Right hindlimb (tissue), 1 donor: Measurements from ENCODE around the gene LRRC4B.

Source experiments
- DNase-seq: peaks from one replicate; pipeline ENCODE4 v3.0.0-alpha.2; 2018

The LRRC4B gene

DNA sequence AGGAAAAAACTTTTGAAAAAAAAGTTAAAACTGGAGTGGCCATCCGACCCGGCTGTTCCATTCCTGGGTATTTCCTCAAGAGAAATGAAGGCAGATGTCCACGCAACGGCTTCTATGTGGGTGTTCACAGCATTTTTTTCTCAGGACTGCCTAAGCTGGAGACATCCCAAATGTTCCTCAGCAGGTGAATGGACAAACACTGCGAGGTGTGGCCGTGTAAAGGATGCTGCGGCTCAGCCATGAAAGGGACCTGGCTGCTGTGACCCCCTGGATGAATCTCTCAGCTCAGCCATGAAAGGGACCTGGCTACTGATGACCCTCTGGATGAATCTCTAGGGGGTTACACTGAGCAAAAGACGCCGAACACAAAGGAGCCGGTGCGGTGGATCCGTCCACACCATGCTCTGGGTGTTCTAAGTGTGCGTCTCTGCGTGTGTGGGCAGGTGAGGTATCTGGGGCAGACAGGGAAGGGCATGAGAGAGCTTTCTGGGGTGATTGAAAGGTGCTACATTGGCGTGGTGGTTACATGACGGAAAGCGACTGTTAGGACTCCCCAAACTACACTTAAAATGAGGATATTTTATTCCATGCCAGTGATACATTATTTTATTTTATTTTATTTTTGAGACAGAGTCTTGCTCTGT, 47.3 kb downstream of the LRRC4B start:
- no peak for DNase-seq

DNA sequence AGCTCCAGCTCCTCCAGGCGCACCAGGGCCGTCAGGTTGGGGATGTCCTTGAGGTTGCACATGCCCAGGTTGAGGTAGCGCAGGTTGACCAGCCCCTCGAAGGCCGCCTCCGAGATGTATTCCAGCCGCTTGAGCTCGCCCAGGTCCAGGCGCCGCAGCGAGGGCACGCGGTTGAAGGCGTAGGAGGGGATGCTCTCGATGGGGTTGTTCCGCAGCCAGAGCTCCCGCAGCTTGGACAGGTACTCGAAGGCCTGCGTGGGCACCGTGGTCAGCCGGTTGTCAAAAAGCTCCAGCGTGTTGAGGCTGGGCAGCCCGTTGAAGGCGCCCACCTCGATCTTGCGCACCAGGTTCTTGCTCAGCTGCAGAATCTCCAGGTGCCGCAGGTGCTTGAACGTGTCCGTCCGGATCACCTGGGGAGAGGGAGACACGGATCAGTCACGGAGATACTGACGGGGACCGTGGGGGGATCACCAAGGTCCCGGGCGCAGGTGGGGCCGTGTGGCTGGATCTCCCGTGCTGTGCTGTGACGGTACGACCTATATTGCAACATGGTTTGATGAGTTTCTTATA, 49.1 kb downstream of the LRRC4B start:
- DNase-seq = no peak

DNA sequence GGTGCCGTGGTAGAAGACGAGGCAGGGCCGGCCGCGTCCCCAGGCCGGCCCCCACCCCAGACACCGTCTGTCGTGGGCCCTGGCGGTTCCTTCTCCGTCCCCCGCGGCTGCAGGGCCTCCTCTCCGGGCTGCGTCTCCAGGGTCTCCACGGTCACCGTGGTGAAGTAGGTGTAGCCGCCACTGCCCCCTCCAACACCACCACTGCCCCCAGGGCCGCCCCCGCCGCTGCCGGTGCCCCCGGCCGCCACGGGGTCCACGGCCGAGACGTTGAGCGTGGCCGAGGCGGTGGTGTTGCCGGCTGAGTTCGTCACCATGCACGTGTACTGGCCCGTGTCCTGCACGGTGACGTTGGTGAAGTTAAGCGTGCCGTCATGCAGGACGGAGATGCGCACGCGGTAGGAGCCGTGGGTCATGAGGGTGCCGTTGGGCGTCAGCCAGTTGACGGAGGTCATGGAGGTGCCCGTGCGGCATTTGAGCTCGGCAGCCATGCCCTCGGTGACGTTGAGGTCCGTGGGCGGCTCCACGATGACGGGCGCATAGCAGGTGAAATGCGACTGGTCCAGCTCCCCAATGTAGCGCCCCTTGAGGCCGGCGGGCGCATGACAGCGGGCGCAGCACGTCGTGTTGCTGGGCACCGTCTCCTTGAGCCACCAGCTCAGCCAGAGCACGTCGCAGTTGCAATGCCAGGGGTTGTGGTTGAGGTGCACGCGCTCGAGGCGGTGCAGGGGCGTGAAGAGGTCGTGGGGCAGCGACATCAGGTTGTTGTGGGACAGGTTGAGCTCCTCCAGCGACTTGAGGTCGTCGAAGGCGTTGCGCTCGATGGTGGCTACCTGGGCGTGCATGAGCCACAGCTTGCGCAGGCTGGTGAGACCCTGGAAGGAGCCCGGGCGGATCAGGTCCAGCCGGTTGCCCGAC, 49.9 kb downstream of the LRRC4B start:
- no peak for DNase-seq

DNA sequence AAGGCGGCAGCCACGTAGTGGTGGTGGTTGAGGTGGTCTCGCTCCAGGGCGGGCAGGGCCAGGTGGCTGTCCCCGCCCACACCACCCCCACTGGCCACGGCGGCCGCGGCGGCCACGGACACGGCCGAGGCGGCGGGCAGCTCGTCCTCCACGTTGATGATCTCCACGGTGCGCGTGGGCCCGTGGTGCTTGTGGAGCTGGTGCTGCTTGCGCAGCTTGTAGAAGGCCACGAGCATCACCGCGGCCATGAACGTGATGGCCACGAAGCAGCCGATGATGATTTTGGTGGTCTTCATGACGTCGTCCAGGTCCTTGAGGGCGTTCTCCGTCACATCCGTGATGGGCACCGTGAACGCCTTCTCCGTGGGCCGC, 50.5 kb downstream of the LRRC4B start:
- no peak for DNase-seq

DNA sequence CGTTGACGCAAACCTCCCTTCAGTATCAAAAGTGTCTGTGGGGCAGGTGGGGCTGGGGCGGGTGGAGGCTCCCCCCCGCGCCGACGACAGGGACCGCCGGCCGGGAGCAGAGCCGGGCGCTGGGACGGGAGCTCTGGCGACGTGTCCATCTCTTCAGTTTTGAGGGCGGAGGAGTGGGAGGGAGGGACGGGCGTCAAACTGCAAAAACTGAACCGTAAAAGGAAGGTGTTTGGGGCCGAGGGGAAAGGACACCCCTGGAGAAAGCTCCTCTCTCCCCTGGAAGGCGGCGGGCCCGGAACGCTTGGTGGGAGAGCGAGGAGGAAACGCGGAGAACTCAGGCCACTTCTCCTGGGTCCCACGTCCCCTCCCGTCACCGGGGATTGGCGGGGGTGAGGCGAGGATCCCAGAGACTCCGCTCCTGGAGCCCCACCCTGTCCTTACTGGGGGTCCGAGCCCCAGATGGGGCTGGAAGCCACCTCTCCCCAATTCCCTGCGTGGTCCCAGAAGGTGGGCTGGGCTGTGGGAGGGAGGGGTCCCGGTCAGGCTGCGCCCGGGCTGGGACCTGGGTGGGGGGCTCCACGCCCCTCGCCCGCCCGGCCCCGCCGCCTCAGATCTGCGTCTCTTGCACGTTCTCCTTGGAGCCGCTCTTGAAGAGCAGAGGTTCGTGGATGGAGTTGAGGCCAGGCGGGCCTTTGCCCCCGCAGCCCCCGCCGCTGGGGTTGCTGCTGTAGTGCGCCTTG, 51.1 kb downstream of the LRRC4B start:
- no peak for DNase-seq

DNA sequence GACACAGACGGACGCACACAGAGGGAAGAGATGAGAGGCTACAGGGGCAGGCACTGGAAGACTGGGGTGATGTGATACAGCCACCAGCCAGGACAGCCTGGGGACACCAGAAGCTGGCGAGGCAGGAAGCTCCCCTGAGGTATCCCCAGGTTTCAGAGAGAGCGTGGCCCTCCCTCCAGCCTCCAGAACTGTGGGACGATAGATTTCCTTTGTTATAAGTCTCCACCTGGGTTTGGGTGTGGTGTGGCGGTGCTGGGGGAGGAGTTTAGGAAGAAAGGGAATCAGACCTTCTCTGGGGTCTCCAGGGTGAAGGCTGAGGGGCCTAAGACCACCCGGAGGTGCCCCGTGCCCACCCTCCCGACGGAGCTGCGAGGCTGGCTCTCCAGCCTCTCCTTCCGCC, 51.8 kb downstream of the LRRC4B start:
- no peak for DNase-seq

DNA sequence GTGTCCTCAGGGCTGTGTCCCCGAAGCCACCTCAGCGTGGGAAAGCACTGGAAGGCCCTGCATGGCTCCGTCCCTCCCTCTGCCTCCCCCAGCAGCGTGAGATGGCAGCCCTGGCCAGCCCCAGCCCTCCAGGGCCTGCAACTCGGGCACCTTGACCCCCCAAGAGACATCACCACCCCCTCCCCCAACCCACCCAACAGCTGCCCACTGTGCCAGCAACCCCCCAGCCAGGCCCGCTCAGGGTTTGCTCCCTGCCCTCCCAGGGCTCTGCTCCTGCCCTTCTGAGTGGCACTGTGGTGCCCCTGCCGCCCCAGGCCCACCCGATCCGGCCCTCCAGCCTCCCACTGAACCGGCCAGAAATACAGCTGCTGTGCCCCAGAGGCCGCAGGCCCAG, 53.1 kb downstream of the LRRC4B start:
- DNase-seq = no peak

DNA sequence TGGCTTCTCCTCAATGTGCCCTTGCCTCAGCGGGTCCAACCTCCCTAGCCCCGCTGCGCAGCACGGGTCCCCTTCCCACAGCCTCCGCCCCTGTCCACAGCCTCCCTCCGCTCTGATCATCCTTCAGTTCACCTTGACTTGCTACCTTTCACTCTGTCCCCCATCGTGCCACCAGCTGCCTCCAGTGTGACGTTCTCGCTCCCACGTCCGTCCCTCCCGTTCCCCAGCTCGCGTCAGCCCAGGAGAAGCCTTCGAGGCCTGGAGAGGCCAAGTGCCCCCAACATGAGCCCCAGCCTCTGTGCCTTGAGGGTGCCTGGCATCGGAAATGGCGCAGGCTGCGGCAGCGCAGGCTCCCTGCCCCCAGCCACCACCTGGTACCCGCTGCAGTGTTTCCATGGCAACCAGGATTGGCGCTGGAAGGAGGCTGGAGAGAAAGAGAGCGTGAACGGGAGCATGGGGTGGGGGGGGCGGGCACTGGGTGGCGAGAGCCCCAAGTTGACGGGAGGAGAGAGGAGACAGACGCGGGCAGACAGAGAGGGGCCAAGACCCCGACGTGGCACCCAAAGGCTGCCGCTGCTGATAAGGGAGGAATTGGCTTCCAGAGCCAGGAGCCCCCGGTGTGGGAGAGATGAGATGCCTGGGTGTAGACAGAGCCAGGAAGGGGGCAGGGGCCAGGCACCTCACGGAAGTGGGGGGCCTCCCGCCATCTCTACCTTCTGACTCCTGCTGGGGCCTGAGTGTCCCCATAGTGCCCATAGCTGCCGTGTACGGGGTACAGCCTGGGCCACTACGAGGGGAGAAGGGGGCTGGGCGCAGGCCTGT, 53.7 kb downstream of the LRRC4B start:
- DNase-seq = no peak

DNA sequence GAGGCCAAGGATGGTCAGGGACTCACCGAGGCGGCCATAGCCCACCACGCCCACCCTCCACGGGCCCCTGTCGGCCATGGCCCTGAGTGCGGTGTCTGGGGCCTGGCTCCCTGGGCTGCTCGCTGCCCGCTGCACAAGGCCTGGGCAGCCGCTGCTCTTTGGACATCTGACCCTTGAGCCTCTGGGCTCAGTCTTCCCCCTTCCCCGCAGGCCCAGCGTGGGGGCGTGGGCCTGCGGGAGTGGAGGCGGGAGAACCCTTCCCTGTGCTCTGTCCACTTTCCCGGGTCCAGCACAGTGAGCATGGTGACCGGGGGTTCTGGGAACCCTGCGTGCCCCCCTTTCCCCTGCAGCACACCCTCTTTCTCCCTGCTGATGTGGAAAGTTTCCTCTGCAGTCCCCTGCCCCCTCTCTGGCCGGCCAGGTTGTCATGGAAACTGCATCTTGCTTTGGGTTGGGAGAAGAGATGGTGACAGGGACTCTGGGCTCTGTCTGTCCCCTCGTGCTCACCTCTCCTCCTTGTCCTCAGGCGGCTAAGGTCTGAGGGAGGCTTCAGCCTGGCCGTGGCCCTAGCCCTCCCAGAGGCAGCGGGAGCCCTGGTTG, 54.4 kb downstream of the LRRC4B start, which contains the start of gene ASPDH:
Gene ASPDH (minus strand): TSS at position 168 of the 600 bp plus-strand sequence. CDS start 90 bp downstream, at position 78.
- DNase-seq = no peak

DNA sequence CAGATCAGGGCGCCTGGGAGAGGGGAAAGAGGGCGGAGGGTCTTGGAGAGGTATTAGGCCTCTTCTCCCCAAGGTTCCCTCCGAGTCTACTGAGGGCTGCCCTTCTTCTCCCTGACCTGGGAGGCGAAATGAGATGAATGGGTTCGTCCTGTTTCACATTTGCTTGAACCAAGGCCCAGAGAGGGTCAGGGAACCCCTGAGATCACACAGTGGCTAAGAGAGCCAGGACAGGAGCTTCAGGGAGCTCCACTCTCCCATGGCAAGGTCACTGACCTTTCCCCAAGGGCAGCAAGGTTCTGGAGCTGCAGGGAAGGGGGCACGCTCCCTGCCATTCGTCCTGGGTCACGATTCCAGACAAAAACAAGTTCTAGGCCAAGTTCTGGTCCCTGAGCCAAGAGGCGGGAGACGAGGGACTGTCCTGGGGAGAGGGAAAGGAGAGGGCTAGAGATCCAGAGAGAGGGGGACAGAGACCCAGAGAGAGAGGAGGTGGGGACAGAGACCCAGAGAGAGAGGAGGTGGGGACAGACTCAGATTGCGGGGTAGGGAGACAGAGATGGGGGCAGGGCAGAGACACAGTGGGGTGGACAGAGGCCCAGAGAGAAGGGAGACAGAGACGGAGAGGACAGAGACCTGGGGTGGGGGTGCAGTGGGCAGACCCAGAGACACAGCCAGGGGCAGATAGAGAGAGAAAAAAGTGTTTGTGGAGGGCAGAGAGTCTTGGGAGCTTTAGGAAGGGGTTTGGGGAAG, 55.1 kb downstream of the LRRC4B start:
- DNase-seq = no peak

DNA sequence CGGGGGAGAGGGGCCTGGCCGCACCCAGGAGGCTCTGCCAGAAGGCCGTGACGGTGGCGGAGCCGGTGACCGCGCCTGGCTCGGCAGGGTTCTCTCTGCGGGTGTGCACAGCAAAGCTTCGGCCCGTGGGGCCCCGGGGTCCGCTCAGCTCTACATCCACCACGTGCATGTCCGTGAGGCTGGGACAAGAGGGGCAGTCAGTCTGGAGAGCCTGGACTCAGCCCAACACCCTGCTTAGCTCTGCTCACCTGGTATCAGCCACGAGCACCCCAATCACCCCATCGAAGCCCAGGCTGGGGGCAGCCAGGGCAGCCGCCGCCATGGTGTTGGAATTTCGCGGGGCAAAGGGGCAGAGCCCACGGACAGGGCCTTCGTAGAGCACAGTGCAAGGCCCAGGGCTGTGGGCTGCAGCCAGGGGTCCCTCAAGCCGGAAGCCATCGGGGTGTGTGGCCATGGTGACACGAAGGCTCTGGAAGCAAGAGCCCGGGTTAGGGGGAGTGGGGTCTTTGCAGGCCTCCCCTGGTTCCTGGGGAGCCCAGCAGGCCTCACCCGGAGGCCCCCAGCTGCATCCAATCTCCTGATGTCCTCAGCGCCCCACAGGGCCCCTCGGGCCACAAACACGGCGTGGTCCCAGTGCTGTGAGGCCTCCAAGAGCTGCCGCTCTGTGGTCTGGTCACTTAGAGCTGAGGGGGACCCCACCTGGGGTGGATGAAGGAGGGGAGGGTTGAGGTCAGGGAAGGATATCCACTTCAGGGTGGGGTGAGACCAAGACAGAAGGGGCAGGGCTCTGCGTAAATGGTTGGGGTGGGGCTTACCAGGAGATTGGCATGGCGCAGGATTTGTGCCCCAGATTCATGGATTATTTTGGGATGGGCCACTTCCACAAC, 55.9 kb downstream of the LRRC4B start:
- no peak for DNase-seq

DNA sequence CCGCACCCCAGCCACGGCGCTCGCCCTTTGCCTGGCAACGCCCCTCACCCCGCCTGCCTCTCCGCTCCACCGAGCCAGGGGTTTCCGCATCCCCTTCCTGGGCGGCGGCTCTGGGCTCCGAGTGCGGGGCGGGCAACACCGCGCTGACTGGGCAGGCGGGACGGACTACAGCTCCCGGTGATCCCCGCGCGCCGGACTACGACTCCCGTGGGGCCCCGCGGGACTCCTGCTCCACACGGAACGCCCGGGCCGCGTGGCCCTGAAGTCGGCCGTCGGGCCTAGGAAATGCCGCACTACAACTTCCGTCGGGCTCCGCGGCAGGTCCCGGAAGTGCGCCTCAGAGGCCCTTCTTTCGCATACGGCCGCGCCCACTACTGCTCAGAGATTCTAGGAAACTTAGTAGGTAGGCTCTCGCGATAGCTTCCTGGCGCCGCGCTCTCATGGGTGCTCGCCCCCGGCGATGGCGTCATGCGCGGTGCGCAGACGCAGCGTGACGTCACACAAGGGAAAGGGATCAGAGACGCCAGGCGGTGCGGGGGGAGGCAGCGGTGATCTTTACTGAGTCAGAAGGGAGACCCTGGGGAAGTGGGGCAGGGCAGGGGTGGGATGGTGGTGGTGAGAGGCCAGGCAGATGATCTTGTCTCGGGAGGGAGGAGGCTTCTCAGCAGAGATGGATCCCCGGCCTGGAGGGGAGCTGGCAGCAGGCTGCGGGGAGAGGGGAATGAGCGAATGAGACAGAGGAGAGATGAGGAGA, 57.0 kb downstream of the LRRC4B start, which contains the start of gene JOSD2:
Gene JOSD2 (minus strand): TSS at position 123 of the 754 bp plus-strand sequence. CDS start 760 bp downstream, outside the sequence.
- peak; percentile 99 for DNase-seq

DNA sequence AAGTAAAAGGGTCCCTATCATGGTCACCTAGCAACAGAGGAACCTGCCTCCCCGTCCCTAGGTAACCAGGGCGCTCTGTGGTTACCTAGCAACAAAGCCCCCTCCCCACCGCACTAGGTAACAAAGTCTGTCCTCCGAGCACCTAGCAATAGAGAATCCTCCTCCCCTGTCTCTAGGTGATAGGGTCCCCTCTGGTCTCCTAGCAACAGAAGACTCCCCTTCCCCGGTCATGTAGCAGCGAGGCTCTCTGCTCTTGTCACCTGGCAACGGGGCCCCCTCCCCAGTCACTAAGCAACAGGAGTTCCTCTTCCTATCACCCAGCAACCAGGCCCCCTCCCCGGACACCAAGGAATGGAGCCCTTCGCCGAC, 57.6 kb downstream of the LRRC4B start:
- no peak for DNase-seq

DNA sequence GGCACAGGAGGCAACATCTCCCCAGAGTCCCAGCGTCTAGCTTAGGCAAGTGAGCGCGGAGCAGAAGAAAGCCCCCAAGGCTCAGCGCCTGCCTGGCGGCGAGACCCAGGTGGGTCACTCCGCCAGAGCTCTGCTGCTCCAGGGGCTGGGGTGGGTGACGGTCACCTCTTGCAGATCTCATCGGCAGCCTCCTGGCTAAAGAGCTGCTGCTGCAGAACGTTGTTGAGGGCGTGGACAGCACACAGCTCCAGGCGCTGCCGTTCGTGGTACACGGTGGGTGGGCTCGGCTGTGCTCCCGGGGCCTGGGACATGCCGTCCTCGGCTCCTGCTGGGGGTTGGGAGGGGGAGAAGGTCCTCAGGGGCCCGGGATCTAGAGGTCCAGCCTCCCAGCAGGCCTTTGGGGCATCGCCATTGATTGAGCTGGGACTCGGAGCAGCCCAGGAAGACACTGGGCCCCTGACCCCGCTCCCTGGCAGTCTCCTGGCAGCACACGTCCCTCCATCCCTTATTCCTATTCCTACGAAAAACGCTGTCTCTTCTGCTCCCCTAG, 58.0 kb downstream of the LRRC4B start:
- no peak for DNase-seq

DNA sequence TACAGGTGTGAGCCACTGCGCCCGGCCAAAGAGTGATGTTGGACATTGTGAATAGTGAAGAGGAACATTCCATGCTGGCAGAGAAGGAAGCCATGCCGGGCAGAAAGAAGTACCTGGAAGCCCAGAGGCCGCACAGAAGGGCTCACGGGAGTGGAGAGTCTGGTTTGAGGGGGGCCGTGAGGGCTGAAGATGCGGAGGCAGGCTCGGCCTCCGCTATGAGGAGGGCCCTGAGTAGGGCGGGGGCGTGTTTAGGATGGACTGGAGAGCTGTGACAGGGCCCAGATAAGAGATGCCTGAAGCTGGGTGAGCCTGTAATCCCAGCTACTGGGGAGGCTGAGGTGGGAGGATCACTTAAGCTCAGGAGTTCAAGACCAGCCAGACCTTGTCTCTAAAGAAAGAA, 58.9 kb downstream of the LRRC4B start:
- no peak for DNase-seq

DNA sequence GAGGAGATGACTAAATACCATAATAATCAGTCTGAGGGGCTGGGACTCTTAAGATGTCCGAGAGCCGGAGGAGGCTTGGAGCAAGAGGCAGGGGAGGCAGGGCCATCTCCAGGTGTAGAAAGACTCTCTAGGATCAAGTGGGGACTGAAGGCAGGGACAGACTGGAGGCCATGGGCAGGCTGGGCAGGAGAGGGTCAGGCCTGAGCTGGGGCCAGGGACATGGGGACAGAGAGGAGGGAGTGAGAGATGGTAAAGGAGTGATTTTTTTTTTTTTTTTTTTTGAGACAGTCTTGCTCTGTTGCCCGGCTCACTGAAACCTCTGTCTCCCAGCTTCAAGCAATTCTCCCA, 59.4 kb downstream of the LRRC4B start:
- no peak for DNase-seq

DNA sequence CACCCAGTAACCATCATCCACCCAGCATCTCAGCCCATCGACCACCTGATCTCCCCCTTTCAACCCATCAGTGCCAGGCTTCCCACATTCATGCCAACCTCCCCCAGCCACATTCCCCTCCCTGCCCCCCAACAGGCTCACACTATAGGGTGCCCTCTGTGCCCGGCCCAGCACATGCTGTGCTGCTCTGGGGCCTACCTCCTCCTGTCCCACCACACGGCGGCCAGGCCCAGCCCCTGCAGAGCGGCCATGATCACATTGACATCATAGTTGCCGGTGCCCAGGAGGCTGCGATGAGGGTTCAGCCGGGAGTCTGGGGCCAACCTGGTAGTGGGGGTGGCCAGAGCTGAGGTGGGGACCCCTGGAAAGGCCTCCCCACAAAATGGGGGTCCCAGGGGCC, 60.9 kb downstream of the LRRC4B start:
- DNase-seq = no peak

DNA sequence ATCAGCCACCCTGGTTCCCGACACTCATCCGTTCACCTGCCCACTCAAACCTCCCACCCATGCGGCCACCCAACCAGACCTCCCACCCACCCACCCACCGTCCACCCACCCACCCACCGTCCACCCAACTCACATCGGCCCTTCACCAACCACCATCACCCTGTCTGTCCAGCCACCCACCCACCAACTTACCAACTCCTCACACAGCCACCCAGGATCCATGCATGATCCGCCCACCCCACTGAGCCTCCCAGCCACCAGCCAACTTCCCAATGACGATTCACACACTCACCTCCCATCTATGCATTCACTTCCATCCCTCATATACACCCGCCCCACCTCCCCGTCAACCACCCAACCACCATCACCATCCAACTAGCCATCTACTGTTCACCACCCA, 61.5 kb downstream of the LRRC4B start:
- no peak for DNase-seq
